ENCODE measurements around the gene ARPC5.
"Not testable (repeated sequence)": the region's sequence is repeated elsewhere in the genome, so short reads cannot be mapped to it uniquely, and the experiment has no call there.

DNA sequence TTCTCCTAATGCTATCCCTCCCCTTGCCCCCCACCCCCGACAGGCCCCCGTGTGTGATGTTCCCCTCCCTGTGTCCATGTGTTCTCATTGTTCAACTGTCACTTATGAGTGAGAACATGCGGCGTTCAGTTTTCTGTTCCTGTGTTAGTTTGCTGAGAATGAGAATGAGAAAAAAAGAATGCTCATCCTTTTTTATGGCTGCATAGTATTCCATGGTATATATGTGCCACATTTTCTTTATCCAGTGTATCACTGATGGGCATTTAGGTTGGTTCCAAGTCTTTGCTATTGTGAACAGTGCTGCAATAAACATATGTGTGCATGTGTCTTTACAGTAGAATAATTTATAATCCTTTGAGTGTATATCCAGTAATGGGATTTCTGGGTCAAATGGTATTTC, 43.8 kb upstream of the ARPC5 start:
- not testable (repeated sequence) for TF ChIP-seq ISL1 (CRISPR knock-in tag; IDR thresholded peaks at IDR 0.05); ESRRG (CRISPR knock-in tag; IDR thresholded peaks at IDR 0.05); RARB (CRISPR knock-in tag; IDR thresholded peaks at IDR 0.05); ZC3H10 (CRISPR knock-in tag; IDR thresholded peaks at IDR 0.05); ZNF565 (CRISPR knock-in tag; conservative IDR thresholded peaks at IDR 0.05; ENCODE audit: low read depth); ZFP30 (CRISPR knock-in tag; IDR thresholded peaks at IDR 0.05); TOX (CRISPR knock-in tag; IDR thresholded peaks at IDR 0.05; ENCODE audit: borderline replicate concordance)
- TF ChIP-seq, protein P1, sequence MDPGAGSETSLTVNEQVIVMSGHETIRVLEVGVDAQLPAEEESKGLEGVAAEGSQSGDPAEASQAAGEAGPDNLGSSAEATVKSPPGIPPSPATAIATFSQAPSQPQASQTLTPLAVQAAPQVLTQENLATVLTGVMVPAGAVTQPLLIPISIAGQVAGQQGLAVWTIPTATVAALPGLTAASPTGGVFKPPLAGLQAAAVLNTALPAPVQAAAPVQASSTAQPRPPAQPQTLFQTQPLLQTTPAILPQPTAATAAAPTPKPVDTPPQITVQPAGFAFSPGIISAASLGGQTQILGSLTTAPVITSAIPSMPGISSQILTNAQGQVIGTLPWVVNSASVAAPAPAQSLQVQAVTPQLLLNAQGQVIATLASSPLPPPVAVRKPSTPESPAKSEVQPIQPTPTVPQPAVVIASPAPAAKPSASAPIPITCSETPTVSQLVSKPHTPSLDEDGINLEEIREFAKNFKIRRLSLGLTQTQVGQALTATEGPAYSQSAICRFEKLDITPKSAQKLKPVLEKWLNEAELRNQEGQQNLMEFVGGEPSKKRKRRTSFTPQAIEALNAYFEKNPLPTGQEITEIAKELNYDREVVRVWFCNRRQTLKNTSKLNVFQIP (CRISPR knock-in tag; IDR thresholded peaks at IDR 0.05; ENCODE audit: borderline replicate concordance, low read depth) = not testable (repeated sequence)
- TF ChIP-seq, protein P2, sequence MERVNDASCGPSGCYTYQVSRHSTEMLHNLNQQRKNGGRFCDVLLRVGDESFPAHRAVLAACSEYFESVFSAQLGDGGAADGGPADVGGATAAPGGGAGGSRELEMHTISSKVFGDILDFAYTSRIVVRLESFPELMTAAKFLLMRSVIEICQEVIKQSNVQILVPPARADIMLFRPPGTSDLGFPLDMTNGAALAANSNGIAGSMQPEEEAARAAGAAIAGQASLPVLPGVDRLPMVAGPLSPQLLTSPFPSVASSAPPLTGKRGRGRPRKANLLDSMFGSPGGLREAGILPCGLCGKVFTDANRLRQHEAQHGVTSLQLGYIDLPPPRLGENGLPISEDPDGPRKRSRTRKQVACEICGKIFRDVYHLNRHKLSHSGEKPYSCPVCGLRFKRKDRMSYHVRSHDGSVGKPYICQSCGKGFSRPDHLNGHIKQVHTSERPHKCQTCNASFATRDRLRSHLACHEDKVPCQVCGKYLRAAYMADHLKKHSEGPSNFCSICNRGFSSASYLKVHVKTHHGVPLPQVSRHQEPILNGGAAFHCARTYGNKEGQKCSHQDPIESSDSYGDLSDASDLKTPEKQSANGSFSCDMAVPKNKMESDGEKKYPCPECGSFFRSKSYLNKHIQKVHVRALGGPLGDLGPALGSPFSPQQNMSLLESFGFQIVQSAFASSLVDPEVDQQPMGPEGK (CRISPR knock-in tag; IDR thresholded peaks at IDR 0.05; ENCODE audit: borderline replicate concordance) = not testable (repeated sequence)
- TF ChIP-seq, protein P3, sequence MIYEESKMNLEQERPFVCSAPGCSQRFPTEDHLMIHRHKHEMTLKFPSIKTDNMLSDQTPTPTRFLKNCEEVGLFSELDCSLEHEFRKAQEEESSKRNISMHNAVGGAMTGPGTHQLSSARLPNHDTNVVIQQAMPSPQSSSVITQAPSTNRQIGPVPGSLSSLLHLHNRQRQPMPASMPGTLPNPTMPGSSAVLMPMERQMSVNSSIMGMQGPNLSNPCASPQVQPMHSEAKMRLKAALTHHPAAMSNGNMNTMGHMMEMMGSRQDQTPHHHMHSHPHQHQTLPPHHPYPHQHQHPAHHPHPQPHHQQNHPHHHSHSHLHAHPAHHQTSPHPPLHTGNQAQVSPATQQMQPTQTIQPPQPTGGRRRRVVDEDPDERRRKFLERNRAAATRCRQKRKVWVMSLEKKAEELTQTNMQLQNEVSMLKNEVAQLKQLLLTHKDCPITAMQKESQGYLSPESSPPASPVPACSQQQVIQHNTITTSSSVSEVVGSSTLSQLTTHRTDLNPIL (CRISPR knock-in tag; IDR thresholded peaks at IDR 0.05; ENCODE audit: low read depth) = not testable (repeated sequence)

Measured in SK-N-SH treated with all-trans-retinoic acid at 6 μM for 48 hours (cell line).